Ishikawa (cell line): Measurements from ENCODE around the gene PAM16.

ENCODE experiments used
- EP300 ChIP-seq: IDR thresholded peaks from 2 replicates; pipeline ENCODE4 v1.6.1; 2012; ENCODE audit warnings: borderline replicate concordance
- NFIC ChIP-seq: IDR thresholded peaks from 2 replicates; pipeline ENCODE4 v1.6.1; 2012

DNA sequence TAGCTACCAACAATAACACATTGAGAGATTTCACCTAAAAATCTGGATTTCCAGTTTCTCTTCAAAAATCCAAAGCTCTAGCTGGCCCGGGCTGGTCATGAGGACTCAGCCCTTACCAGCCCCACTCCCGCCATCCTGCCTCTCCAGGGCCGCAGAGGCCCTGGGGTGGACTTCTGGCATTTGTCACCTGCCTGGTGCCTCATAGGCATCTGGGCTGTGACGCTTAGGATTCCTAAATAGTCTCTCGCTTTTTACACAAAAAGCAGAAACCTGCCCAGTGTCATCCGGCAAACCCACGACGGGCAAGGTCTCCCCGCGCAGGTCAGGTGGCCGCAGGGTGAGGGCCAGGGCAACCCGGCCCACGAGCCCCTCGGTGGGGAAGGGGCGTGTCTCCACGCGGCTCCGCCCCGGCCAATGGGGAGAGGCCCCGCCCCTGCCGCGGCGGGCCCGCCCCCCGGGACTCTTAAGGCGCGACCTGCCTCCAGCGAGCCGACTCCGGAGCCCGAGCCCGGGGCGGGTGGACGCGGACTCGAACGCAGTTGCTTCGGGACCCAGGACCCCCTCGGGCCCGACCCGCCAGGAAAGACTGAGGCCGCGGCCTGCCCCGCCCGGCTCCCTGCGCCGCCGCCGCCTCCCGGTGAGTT lies 20.4 kb upstream of the PAM16 start, which contains the start of gene VASN:
- TF ChIP-seq NFIC (no peak), EP300 (no peak)
